T-helper 2 cell (primary cell): Measurements from ENCODE around the gene SALL3.

Experiments used
- DNase-seq, 5 experiments: peaks; one replicate each; pipeline versions ENCODE4 v3.0.0 to v3.0.0-alpha.2; 2012 to 2022

SALL3 gene

GRCh38 chr18:79008356-79008940, 28.8 kb downstream of the SALL3 start:
- DNase-seq: no peak

DNA sequence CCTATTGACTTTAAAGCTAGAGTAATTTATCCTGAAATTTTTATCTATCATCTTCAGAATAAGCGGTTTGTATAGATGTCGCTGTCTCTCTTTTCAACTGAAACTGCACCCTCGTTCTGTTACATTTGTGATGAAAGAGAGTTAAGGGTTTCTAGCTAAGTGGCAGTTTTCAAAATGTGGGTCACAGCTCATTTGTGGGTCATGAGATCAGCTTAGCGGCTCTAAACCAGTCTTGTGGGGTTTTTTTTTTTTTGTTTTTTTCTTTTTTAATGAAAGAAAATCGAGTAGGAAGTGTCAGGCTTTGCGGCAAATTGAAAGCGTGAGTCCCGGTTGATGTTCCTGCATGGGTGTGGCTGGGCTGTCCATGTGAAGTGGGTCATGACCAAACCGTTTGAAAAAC, 31.2 kb downstream of the SALL3 start:
- peak in 1 of 5 experiments; percentile 44 for DNase-seq

- peak in 1 of 5 experiments; percentile 52 for DNase-seq
These were observed 31.8 kb downstream of the SALL3 start for GRCh38 chr18:79011300-79011870.

GRCh38 chr18:79013869-79014268, 34.3 kb downstream of the SALL3 start:
- no peak for DNase-seq

DNA sequence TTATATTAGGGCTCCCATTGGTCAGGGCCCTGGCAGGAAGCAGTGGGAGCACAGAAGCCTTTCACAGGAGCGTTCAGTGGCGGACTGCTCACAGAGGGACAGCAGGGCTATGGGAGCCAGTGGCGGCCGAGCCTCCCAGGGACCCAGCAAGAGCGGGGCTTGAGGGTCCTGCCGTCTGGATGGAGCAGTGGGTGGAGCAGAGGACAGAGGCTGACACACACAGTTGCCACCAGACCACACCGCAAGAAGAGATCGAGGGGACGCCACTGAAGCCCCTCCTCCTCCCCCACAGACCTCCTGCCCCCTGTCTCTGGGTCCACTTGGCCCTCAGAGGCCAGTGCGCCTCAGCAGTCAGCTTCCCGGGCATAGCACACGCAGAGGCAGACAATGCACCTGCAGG, 39.3 kb downstream of the SALL3 start:
- DNase-seq: no peak

DNA sequence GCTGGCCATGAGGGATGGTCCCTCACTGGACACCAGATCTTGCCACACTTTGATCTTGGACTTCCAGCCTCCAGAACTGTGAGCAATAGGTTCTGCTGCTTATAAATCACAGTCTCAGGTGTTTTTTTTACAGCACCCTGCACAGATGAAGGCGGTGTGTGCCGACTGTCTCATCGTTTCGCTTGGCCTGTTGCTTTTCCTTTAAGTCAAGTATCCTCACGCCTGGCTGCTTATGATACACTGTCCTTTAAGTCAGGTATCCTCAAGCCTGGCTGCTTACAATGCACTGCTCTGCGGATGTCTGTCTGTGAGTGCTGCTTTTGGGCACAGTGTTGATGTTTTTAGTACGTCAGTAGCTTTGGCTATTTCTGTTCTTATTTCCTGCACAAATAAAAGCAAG, 40.3 kb downstream of the SALL3 start:
- no peak for DNase-seq

GRCh38 chr18:79022603-79023002, 43.0 kb downstream of the SALL3 start:
- DNase-seq: no peak

- DNase-seq: no peak
These were observed 46.9 kb downstream of the SALL3 start for GRCh38 chr18:79026491-79026890.

- no peak for DNase-seq
These were observed 51.1 kb downstream of the SALL3 start for GRCh38 chr18:79030680-79031079.

GRCh38 chr18:79042276-79042675, 62.7 kb downstream of the SALL3 start:
- DNase-seq: no peak

GRCh38 chr18:79043288-79043687, 63.7 kb downstream of the SALL3 start:
- DNase-seq: no peak

- DNase-seq: no peak
These were observed 66.9 kb downstream of the SALL3 start for GRCh38 chr18:79046522-79046921.

GRCh38 chr18:79047556-79048244, 68.1 kb downstream of the SALL3 start:
- DNase-seq: peak in 1 of 5 experiments; percentile 48

DNA sequence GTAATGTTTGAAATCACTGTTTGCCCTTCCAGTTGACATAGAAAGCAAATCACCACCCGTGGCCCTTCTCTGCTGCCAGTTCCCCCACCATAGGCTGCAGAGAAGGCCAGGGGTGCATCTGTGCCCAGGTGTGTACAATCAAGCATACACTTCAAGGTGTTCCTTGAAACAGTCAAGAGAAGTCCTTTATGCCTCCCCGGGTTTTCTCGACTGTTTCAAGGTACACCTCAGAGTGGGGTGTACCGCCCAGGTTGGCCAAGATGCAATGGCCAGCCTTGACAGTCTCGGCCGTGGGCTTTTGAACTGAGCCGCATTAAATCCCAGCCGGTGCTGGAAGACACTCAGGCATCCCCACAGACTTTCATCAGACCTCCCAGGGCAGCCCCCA, 68.6 kb downstream of the SALL3 start:
- no peak for DNase-seq

DNA sequence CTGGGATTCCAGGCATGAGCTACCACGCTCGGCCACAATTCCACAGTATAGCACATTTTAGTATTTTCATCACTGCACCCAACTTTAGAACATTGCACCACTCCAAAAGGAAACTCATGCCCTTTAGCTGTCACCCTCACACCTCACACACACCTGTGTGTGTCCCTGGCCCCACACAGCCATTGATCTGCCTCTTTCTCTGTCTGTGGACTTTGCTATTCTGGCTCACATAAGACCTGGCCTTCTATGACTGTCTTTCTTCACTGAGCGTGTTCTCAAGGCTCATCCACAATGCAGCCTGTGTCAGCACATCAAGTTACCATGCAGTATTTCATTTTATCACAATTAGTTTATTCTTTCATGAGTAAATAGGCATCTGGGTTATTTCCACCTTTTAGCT, 69.9 kb downstream of the SALL3 start:
- DNase-seq: no peak
